Activated T-cell treated with anti-CD3 and anti-CD28 coated beads, Interleukin-2, amount 50 U/mL, for 72 hours (primary cell): ENCODE data around the gene PLCD1. TPM values are rescaled to one million over a fixed set of nuclear protein-coding genes. Genes with fewer than 3 reads are reported as not detected.
A peak's percentile ranks its signal among the peaks of the same experiment; 100 is the strongest.

Experiments
- ATAC-seq, 2 donors: fragments of 150-1000 bp; cut with Tn5 transposase; replicated peaks in 1 of 2; 2 replicates each; pipeline ENCODE4 v1.10.0; 2021; ENCODE audit warnings: moderate library complexity in 2 of 2, mild to moderate bottlenecking in 1 of 2
- DNase-seq, 2 donors: peaks; one replicate each; pipeline ENCODE4 v3.0.0; 2021 to 2022; ENCODE audit warnings: mixed read lengths in 1 of 2
- H3K27ac Mint-ChIP-seq: one replicate; pipeline ENCODE4 v1.8.0; 2022; ENCODE audit warnings: mild to moderate bottlenecking, moderate library complexity, mixed read lengths
- H3K27me3 Mint-ChIP-seq: one replicate; pipeline ENCODE4 v1.8.0; 2022; ENCODE audit warnings: low read depth, mixed read lengths
- H3K36me3 Mint-ChIP-seq, 2 donors: one replicate each; pipeline ENCODE4 v1.8.0; 2022; ENCODE audit warnings: mixed read lengths in 2 of 2, mild to moderate bottlenecking in 1 of 2; ENCODE audit not compliant: insufficient read depth in 2 of 2
- H3K4me1 Mint-ChIP-seq: one replicate; pipeline ENCODE4 v1.8.0; 2022; ENCODE audit warnings: low read depth, mixed read lengths
- H3K4me3 Mint-ChIP-seq, 2 donors: one replicate each; pipeline ENCODE4 v1.8.0; 2022; ENCODE audit warnings: mild to moderate bottlenecking in 2 of 2, mixed read lengths in 2 of 2, moderate library complexity in 2 of 2
- H3K9me3 Mint-ChIP-seq, 2 donors: one replicate each; pipeline ENCODE4 v1.8.0; 2022; ENCODE audit warnings: mixed read lengths in 2 of 2
- total RNA-seq, 2 donors: library from RNA; stranded (reverse); gene quantifications; one replicate each; pipeline ENCODE4 v1.2.3, GENCODE V29; 2022

PLCD1 gene
- total RNA-seq, 2 donors from 2014 or later: 15.4 to 16.8 TPM

DNA sequence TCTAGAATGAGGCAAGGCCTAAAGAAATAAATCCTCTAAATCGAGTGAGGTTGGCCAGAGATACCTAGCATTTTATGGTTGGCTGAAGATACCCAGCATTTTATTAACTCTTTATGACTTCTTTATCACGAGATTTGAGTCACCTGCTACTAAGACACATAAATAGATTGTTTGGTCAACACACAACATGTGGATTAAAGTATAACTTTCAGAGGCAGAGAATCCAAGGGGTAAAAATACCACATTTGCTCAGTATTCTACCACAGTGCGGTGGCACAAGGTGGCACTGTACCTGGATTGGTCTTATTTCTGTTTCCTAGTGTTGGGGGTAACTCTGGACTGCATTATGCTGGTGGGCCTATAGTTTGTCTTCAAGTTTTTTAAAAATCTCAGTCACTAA is 65.8 kb downstream of the PLCD1 start:
- no peak for DNase-seq
- ATAC-seq: no peak
- H3K9me3 Mint-ChIP-seq: no peaks in the 10 kb centered on the region
- no peak overlapping the region for H3K4me3 Mint-ChIP-seq
- H3K36me3 Mint-ChIP-seq: no peaks in the 10 kb centered on the region
- H3K27me3 Mint-ChIP-seq: no peaks in the 10 kb centered on the region
- no peak overlapping the region for H3K27ac Mint-ChIP-seq
- H3K4me1 Mint-ChIP-seq: no peaks in the 10 kb centered on the region

DNA sequence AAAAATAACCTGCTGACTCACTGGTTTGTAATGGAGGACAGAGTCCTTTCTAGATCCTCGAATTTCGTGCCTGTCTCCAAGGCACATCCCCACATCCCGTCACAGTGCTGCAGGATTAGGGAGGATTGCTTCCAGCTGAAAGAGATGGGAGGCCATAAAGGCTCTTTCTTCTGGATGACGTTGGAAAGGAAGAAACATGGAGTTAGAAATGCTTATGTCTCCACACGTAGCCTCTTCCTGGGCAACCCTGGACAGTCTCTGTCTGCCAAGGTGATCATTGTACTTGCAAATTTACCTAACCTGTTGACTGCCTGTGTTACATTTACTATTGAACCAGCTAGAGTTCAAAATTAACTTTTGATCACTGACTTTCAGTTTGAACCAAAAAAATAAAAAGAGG is 66.4 kb downstream of the PLCD1 start:
- no peaks in the 10 kb centered on the region for H3K27me3 Mint-ChIP-seq
- no peaks in the 10 kb centered on the region for H3K9me3 Mint-ChIP-seq
- H3K27ac Mint-ChIP-seq: no peak overlapping the region
- H3K4me3 Mint-ChIP-seq: no peak overlapping the region
- no peak for DNase-seq
- no peaks in the 10 kb centered on the region for H3K36me3 Mint-ChIP-seq
- no peaks in the 10 kb centered on the region for H3K4me1 Mint-ChIP-seq
- ATAC-seq: no peak

DNA sequence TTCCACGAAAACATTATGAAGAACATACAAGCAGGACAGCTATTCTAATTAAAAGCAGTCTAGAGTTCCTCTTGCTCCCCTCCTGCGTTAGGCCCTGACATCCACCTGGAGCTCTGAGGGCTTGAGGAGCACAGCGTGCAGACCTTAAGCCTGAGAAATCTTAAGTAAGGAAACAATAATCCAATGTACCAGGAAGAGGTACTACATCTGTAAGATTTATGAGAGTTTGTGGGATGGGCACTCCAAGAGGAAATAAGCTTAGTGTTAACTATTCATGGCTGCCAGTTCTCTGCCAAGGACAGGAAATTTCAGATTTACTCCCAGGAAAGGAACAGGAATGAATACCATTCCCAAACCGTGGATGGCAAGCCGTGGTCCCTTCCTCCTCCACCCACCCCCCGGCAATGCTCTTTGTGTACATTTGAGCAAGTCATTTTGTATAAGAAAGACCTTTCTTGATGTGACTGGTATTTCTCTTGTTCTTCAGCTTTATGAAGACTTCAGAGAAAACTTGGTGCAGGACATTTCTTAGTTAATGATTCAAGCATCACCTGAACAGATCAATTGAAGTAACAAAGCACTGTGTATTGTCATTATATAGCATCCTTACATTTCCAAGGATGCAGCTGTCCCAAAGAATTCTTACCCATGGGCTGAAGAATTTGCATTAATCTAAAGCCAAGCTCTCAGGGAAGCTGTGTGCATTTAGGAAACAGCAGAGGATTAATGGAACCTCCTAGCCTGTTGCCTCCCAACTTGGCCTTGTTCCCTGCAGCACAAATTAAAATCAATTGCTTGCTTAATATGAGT is 67.6 kb downstream of the PLCD1 start:
- H3K27ac Mint-ChIP-seq: no peak overlapping the region
- DNase-seq: no peak

DNA sequence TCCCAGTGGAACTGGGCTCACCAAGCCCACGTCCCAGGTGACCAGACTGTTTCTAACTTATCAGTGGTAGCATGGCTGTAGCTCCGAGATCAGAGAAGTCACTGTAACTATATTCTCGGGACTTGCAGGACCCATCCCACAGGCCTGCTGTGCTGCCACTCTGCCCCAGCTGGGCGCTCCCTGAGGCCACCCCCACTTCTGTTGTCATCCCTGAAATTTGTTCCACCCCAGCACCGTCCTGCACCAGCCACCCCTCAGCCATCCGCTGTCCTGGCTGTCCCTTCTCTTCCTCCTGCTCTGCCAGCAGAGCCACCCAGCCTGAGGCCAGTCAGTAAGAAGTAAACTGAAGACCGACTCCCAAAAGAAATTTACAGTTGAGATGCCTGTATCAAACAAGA is 71.9 kb downstream of the PLCD1 start:
- Mint-ChIP-seq H3K4me3 (peak overlapping the region; percentile 30 to 59), H3K9me3 (no peaks in the 10 kb centered on the region), H3K27me3 (no peaks in the 10 kb centered on the region), H3K27ac (peak overlapping the region; percentile 90), H3K4me1 (peaks cover 15% of the 10 kb centered on the region), H3K36me3 (no peaks in the 10 kb centered on the region)
- no peak for DNase-seq
- ATAC-seq: peak in 1 of 2 donors; percentile 13

More for the DNA sequence above, 67.6 kb downstream of the PLCD1 start:
- H3K4me3 Mint-ChIP-seq: no peak overlapping the region
- no peaks in the 10 kb centered on the region for H3K9me3 Mint-ChIP-seq
- no peaks in the 10 kb centered on the region for H3K36me3 Mint-ChIP-seq
- ATAC-seq: no peak
- no peaks in the 10 kb centered on the region for H3K27me3 Mint-ChIP-seq
- peaks cover 9% of the 10 kb centered on the region for H3K4me1 Mint-ChIP-seq

Other genes with a start within 250 kb of the PLCD1 start
- gene CTDSPL, start 167.8 kb downstream of the PLCD1 start, total RNA-seq: 1 to 10 TPM; 6.3 to 7.0 TPM
- gene VILL, start 38.9 kb downstream of the PLCD1 start, total RNA-seq: 10 to 100 TPM; 12.5 to 16.1 TPM
- gene DLEC1, start 9.6 kb upstream of the PLCD1 start, total RNA-seq: under 1 TPM; 0.43 to 0.81 TPM
- gene ACAA1, start 107.5 kb upstream of the PLCD1 start, total RNA-seq: 10 to 100 TPM; 49.7 to 52.9 TPM
- gene MYD88, start 109.0 kb upstream of the PLCD1 start, total RNA-seq: 10 to 100 TPM; 27.3 to 38.2 TPM
- gene OXSR1, start 135.9 kb upstream of the PLCD1 start, total RNA-seq: 10 to 100 TPM; 46.3 to 51.8 TPM
- gene SLC22A13, start 236.2 kb upstream of the PLCD1 start, total RNA-seq: 1 to 10 TPM; 1.0 to 1.2 TPM